ENCODE data around the gene STK24. TPM values are rescaled to one million over a fixed set of nuclear protein-coding genes. Genes with fewer than 3 reads are reported as not detected.

The STK24 gene
- total and polyA plus RNA-seq, 2 of the 8 experiments (the other 6 are each of a cell fraction or from before 2014, with no cell fraction given): 62.8 to 143 TPM

DNA sequence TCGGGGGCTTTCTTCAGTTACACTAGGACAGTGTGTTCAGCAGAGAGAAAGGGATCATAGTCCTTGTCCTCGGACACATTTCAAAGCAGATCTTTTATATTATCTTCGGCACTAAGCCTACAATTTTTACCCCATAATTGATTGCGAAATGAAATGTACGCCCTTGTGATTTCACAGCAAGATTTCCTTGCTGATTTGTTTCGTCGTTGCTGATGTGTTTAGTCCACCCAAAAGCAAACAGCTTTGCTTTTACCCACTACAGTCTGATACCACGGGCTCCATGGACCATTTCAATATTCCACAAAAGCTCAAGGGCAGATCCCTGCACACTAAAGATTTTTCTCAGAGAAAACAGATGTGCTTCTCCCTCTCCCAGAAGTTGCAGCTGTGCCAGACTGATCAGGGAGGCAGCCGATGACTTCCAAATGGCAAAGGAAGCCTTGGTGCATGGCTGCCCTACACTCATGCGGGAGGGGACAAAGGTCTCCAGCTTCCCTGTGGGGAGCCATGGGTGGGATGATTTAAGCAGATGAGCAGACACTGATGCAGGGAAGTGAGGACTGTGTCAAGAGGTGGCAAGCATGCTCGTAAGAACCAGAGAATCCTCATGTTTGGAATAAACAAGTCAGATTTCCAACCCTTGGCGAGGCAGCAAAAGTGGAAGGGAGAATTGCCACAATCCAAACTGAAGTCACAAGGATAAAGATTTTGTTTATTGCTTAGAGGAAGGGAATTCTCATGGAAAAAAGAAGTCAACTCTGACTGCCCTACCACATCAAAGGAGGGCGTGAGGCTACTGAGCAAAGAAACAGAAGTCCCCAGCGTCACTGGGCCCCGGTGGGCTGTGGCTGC, 81.1 kb downstream of the STK24 start (continued):
- TF ChIP-seq RAD21 (IDR thresholded peaks at IDR 0.05 in 1 of 2, conservative IDR thresholded peaks at IDR 0.05 in 1 of 2; ENCODE audit: low read depth in 2 of 2, low read length in 2 of 2) (no peak), CEBPB (IDR thresholded peaks at IDR 0.05; ENCODE audit: low read depth, low read length) (no peak), POLR2AphosphoS5 (IDR thresholded peaks at IDR 0.05; ENCODE audit: low read depth, low read length) (no peak), YY1 (IDR thresholded peaks at IDR 0.05; ENCODE audit: low read depth, low read length) (no peak), SIN3A (conservative IDR thresholded peaks at IDR 0.05 in 1 of 2, IDR thresholded peaks at IDR 0.05 in 1 of 2; ENCODE audit: low read depth in 1 of 2, low read length in 2 of 2) (no peak)
- TF ChIP-seq, protein P1, sequence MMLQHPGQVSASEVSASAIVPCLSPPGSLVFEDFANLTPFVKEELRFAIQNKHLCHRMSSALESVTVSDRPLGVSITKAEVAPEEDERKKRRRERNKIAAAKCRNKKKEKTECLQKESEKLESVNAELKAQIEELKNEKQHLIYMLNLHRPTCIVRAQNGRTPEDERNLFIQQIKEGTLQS (IDR thresholded peaks at IDR 0.05; ENCODE audit: insufficient read depth, low read depth, low read length): no peak
